Lower leg skin (tissue), 4 donors: Measurements from ENCODE around the gene IL4. TPM values are rescaled to one million over a fixed set of nuclear protein-coding genes. Genes with fewer than 3 reads are reported as not detected.

Experiments used
- DNase-seq, 2 donors: peaks; one replicate each; pipeline ENCODE4 v3.0.0-alpha.2; 2019; ENCODE audit warnings: low spot score in 2 of 2
- H3K4me3 ChIP-seq: fragments of 200-600 bp; sonication (generic); 2 replicates; pipeline ENCODE4 v1.5.1; 2017; ENCODE audit warnings: mild to moderate bottlenecking, low read depth; ENCODE audit not compliant: poor library complexity, severe bottlenecking
- CTCF ChIP-seq, 3 donors: fragments of 450-650 bp; IDR thresholded peaks; one replicate each; pipeline ENCODE4 v1.5.1; 2016; ENCODE audit warnings: antibody characterized with exemption in 3 of 3, mild to moderate bottlenecking in 3 of 3, moderate library complexity in 2 of 3
- POLR2A ChIP-seq, 2 donors: fragments of 450-650 bp; IDR thresholded peaks; one replicate each; pipeline ENCODE4 v1.6.1; 2016 to 2017; ENCODE audit warnings: antibody characterized with exemption in 2 of 2, mild to moderate bottlenecking in 1 of 2, moderate library complexity in 1 of 2
- WGBS, 2 donors: methylation state at CpG; one replicate each; pipeline ENCODE4 v1.1.5; 2018; 5-methylcytosine and 5-hydroxymethylcytosine counted together
- intact Hi-C: fragments of 100-400 bp; cut with DNase I; formaldehyde crosslinking; loops from one replicate; pipeline ENCODE4 v1.15.0; 2023; ENCODE audit warnings: low total_unique reads
- total RNA-seq, 4 donors: library from RNA; depleted of rRNA; stranded (reverse); fragments of >200 nt; gene quantifications; one replicate each; pipeline ENCODE4 v1.1.0, GENCODE V29; 2016

IL4 gene
- total RNA-seq, 4 donors from 2014 or later: not detected

DNA sequence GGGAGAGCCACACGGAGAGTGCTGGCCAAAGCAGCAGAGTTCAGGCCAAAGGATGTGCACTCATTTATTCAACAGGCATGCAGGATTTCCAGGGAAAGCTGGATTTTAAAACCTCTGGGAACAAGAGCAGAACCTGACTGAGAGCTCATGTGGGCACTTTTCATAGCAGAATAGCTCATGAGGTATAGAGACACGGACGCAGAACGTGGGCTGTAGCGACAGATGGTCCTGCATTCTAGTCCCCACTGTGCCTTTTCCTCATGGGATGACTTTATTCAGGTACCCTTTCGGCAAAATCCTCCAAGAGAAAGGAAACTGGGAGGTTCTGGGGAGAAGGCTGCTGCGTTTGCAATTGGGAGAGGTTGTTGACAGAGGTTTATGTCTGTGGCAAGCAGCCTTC lies 5.4 kb downstream of the IL4 start:
- 87 to 91% methylated on average over 7 of the region's 7 CpGs for WGBS, 2 donors
- peak in 1 of 2 donors; percentile 3 for DNase-seq
- H3K4me3 ChIP-seq: no peak overlapping the region
- intact Hi-C loops: no loop called here
- TF ChIP-seq POLR2A (IDR thresholded peaks at IDR 0.05) (no peak), CTCF (IDR thresholded peaks at IDR 0.05) (no peak)

- H3K4me3 ChIP-seq: no peak overlapping the region
- no peak for TF ChIP-seq POLR2A (IDR thresholded peaks at IDR 0.05)
- TF ChIP-seq CTCF (IDR thresholded peaks at IDR 0.05): no peak
- intact Hi-C loops: no loop called here
- DNase-seq: peak in 1 of 2 donors; percentile 11
- WGBS, 2 donors: 95 to 97% methylated on average over 12 to 15 of the region's 15 CpGs
Measured at GRCh38 chr5:132679717-132680380, 6.1 kb downstream of the IL4 start.

DNA sequence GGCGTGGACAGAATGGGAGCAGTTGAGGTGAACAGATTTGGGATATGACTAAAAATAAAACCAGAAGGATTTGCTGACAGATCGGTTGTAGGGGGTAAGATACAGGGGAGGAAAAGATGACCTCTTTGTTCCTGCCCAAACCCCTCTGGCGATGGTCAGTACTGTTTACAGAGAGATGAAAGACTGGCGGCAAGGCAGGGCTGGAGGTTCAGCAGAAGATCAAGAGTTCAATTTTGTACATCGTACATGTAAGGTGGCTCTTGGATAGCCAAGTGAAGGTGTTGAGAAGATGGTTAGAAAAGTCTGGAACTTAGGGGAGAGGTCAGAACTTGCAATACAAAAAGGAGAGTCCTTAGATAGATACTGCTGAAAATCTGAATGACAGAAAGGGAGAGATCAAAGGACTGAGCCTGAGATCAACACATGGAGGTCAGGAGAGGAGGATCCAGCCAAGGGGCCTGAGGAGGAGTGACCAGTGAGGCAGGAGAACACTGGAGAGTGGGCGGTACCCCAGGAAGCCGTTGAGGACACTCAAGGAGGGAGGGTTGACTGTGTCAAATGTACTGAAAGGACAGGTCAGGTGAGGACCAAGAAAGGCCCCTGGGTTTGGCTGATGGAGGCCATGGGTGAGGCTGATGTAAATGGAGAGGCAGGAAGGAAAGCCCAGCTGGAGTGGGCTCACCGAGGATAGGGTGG lies 7.1 kb downstream of the IL4 start:
- no peak for TF ChIP-seq POLR2A (IDR thresholded peaks at IDR 0.05)
- TF ChIP-seq CTCF (IDR thresholded peaks at IDR 0.05): no peak
- DNase-seq: no peak
- no peak overlapping the region for H3K4me3 ChIP-seq
- WGBS, 2 donors: 71 to 89% methylated on average over 8 of the region's 8 CpGs
- intact Hi-C loops: no loop called here

DNA sequence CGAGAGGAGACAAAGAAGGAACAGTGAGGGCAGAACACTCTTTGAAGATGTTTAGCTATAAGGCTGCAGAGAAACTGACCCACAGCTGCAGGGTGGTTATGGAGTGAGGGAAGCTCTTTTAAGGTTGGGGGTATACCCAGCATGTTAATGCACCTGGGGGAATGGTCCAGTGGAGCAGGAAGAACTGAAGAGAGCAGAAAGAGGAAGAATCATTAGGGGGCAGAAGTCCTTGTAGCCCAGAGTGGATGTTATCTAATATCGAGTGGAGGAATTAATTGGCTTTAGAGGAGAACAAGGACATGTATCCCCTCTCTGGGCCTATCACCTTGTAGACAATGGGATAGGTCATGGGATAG lies 7.7 kb downstream of the IL4 start:
- WGBS, 2 donors: 85 to 90% methylated on average over 2 of the region's 2 CpGs

DNA sequence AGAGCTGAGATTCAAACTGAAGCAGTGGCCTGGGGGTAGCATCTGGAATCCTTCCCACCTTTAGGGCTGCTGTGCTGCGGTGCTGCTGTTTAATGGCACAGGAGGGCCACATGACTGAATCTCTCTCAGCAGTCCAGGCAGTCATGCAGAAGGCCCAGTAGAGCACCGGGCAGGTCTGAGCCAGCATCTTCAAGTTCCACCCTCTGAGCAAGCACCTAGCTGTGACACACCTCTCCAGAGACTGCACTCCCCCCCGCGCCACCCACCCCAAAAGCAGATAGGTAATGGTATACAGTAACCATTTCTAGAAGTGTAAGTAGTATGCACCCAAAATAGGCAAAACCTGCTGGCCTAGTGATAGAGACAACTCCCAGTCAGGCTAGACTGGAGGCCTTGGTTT lies 8.2 kb downstream of the IL4 start:
- no peak overlapping the region for H3K4me3 ChIP-seq
- intact Hi-C loops: no loop called here
- 90 to 97% methylated on average over 4 of the region's 4 CpGs for WGBS, 2 donors
- TF ChIP-seq CTCF (IDR thresholded peaks at IDR 0.05): no peak
- no peak for TF ChIP-seq POLR2A (IDR thresholded peaks at IDR 0.05)
- DNase-seq: no peak

More for the DNA sequence above, 7.7 kb downstream of the IL4 start:
- no peak for DNase-seq
- intact Hi-C loops: no loop called here
- H3K4me3 ChIP-seq: no peak overlapping the region
- TF ChIP-seq POLR2A (IDR thresholded peaks at IDR 0.05) (no peak), CTCF (IDR thresholded peaks at IDR 0.05) (no peak)
